Measurements from ENCODE around the gene ZNF735. TPM values are rescaled to one million over a fixed set of nuclear protein-coding genes. Genes with fewer than 3 reads are reported as not detected.

ZNF735 gene
- polyA plus RNA-seq, 3 donors = not detected

DNA sequence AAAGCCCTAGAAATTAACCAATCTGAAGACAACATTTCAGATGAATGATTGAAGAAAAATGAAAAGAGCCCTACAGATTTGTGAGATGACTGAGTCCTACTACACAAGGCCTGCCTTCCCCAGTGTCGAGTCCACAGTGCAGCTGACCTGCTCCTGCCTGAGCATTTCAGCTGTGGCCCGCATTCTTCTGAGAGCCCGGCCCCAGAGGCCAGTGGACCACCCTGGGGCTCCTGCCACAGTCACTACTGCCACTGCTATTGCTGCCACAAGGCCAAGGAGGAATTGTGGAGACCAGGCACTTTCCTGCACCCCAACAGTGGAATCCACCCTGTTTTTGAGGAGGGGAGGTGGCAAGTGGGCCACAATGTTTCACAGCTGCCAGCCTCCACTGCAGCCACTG is 19.6 kb upstream of the ZNF735 start:
- peaks cover 0 to 3% (median 0%) of the 10 kb centered on the region in 3 donors for H3K27me3 Mint-ChIP-seq (ENCODE audit: low read depth in 3 of 3)

DNA sequence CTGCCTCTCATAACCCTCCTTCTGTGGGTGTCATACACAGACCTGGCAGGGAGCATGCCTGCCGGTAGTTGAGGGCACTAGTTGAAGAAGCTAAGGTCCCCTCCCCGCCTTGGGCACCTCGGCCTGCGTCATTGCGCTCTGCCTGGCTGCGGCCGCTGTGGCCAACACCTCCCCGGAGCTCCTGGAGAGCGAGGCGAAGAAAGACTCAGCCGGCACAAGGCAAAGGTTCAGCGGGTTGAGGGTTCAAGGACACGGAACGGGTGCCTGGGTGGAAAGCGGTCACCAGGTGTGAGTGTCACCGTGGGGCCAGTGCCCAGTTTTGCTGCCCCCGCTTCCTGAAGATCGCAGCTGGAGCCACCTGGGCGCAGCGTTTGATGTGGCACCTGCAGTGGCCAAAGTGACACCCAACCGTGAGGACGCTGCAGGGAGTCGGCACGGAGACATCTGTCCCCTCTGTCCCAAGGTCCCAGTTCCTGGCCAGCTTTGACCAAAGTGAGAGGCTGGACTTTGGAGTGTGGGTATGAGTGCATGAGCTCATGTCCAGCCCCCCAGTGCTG is 14.8 kb upstream of the ZNF735 start:
- H3K27me3 ChIP-seq (ENCODE audit: control insufficient read depth in 2 of 2, insufficient read depth in 2 of 2, low read length in 2 of 2) = no peaks in the 10 kb centered on the region
- no peak overlapping the region for H3K27ac Mint-ChIP-seq
- H3K9ac ChIP-seq (ENCODE audit: insufficient read depth, low read length, poor library complexity, severe bottlenecking) = no peak overlapping the region
- no peaks in the 10 kb centered on the region for H3K4me1 ChIP-seq (ENCODE audit: control insufficient read depth in 1 of 2, insufficient read depth in 2 of 2, low read length in 2 of 2)
- H3K4me1 Mint-ChIP-seq = no peaks in the 10 kb centered on the region
- no peaks in the 10 kb centered on the region for H4K20me1 ChIP-seq (ENCODE audit: insufficient read depth, low read length)
- no peak overlapping the region for H3K4me2 ChIP-seq (replicated peaks; ENCODE audit: extremely low read depth, low read length, poor library complexity, severe bottlenecking)
- no peak overlapping the region for H3K4me3 ChIP-seq (replicated peaks in 1 of 3; ENCODE audit: low read depth in 2 of 3, low read length in 3 of 3)
- H3K36me3 ChIP-seq (replicated peaks in 1 of 2; ENCODE audit: control insufficient read depth in 1 of 2, insufficient read depth in 2 of 2, low read length in 2 of 2) = no peaks in the 10 kb centered on the region
- no peaks in the 10 kb centered on the region for H3K79me2 ChIP-seq (ENCODE audit: insufficient read depth, low read length)
- intact Hi-C loops (cut with micrococcal nuclease) = no loop called here
- peaks cover 40 to 55% of the 10 kb centered on the region in 2 donors for H3K9me3 ChIP-seq (replicated peaks in 1 of 2; ENCODE audit: control insufficient read depth in 1 of 2, insufficient read depth in 1 of 2, low read length in 2 of 2)
- H3K36me3 Mint-ChIP-seq = no peaks in the 10 kb centered on the region
- H3K4me3 Mint-ChIP-seq = no peak overlapping the region
- DNase-seq = no peak
- no peak overlapping the region for H2AFZ ChIP-seq (ENCODE audit: insufficient read depth, low read depth, low read length, poor library complexity, severe bottlenecking)
- peaks cover 0 to 3% (median 0%) of the 10 kb centered on the region in 3 donors for H3K27me3 Mint-ChIP-seq (ENCODE audit: low read depth in 3 of 3)
- TF ChIP-seq, protein P1, sequence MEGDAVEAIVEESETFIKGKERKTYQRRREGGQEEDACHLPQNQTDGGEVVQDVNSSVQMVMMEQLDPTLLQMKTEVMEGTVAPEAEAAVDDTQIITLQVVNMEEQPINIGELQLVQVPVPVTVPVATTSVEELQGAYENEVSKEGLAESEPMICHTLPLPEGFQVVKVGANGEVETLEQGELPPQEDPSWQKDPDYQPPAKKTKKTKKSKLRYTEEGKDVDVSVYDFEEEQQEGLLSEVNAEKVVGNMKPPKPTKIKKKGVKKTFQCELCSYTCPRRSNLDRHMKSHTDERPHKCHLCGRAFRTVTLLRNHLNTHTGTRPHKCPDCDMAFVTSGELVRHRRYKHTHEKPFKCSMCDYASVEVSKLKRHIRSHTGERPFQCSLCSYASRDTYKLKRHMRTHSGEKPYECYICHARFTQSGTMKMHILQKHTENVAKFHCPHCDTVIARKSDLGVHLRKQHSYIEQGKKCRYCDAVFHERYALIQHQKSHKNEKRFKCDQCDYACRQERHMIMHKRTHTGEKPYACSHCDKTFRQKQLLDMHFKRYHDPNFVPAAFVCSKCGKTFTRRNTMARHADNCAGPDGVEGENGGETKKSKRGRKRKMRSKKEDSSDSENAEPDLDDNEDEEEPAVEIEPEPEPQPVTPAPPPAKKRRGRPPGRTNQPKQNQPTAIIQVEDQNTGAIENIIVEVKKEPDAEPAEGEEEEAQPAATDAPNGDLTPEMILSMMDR (IDR thresholded peaks at IDR 0.05) = no peak
- H3K27ac ChIP-seq (ENCODE audit: low read depth in 1 of 2, low read length in 2 of 2) = no peak overlapping the region
- 94% methylated on average over 24 of the region's 24 CpGs for WGBS (ENCODE audit: insufficient coverage)
- peaks cover 4 to 60% (median 39%) of the 10 kb centered on the region in 7 donors for H3K9me3 Mint-ChIP-seq

More for the DNA sequence above, 19.6 kb upstream of the ZNF735 start:
- WGBS (ENCODE audit: insufficient coverage) = 78% methylated on average over 3 of the region's 3 CpGs
- Histone ChIP-seq H3K36me3 (replicated peaks in 1 of 2; ENCODE audit: control insufficient read depth in 1 of 2, insufficient read depth in 2 of 2, low read length in 2 of 2) (no peaks in the 10 kb centered on the region), H3K4me1 (ENCODE audit: control insufficient read depth in 1 of 2, insufficient read depth in 2 of 2, low read length in 2 of 2) (no peaks in the 10 kb centered on the region), H4K20me1 (ENCODE audit: insufficient read depth, low read length) (no peaks in the 10 kb centered on the region), H3K9ac (ENCODE audit: insufficient read depth, low read length, poor library complexity, severe bottlenecking) (no peak overlapping the region), H3K27me3 (ENCODE audit: control insufficient read depth in 2 of 2, insufficient read depth in 2 of 2, low read length in 2 of 2) (no peaks in the 10 kb centered on the region), H3K27ac (ENCODE audit: low read depth in 1 of 2, low read length in 2 of 2) (no peak overlapping the region), H3K4me2 (replicated peaks; ENCODE audit: extremely low read depth, low read length, poor library complexity, severe bottlenecking) (no peak overlapping the region), H2AFZ (ENCODE audit: insufficient read depth, low read depth, low read length, poor library complexity, severe bottlenecking) (no peak overlapping the region), H3K4me3 (replicated peaks in 1 of 3; ENCODE audit: low read depth in 2 of 3, low read length in 3 of 3) (no peak overlapping the region), H3K79me2 (ENCODE audit: insufficient read depth, low read length) (no peaks in the 10 kb centered on the region), H3K9me3 (replicated peaks in 1 of 2; ENCODE audit: control insufficient read depth in 1 of 2, insufficient read depth in 1 of 2, low read length in 2 of 2) (peaks cover 21 to 48% of the 10 kb centered on the region in 2 donors)
- H3K36me3 Mint-ChIP-seq = no peaks in the 10 kb centered on the region
- no peak overlapping the region for H3K27ac Mint-ChIP-seq
- no peaks in the 10 kb centered on the region for H3K4me1 Mint-ChIP-seq
- no peak overlapping the region for H3K4me3 Mint-ChIP-seq
- intact Hi-C loops (cut with micrococcal nuclease) = no loop called here
- H3K9me3 Mint-ChIP-seq = peaks cover 7 to 48% (median 26%) of the 10 kb centered on the region in 7 donors
- no peak for DNase-seq
- TF ChIP-seq, protein P1 (IDR thresholded peaks at IDR 0.05) = no peak

All from CD14-positive monocyte (primary cell).